NCI-H2227 (cell line): ENCODE measurements around the gene BBLN.

Source experiments
- DNase-seq: peaks from one replicate; lab custom pipeline; 2025; ENCODE audit not compliant: unreplicated experiment; lab: John Stamatoyannopoulos, UW

BBLN gene

GRCh38 chr9:128211186-128211980, 51.3 kb downstream of the BBLN start:
- no peak for DNase-seq

- no peak for DNase-seq
These were observed 51.9 kb downstream of the BBLN start for GRCh38 chr9:128211981-128212281.
